A673 (cell line): ENCODE data around the gene PRAMEF8. TPM values are rescaled to one million over a fixed set of nuclear protein-coding genes. Genes with fewer than 3 reads are reported as not detected.
"Not testable (repeated sequence)": the region's sequence is repeated elsewhere in the genome, so short reads cannot be mapped to it uniquely, and the experiment has no call there.

Experiments used
- BruUV-seq: library from RNA; stranded (reverse); fragments of 400-500 nt; replicated peaks from 2 replicates; lab custom pipeline; 2021; lab: Mats Ljungman, UMichigan
- CTCF ChIA-PET: fragments of 300-600 bp; sonication (Branson Sonifier 250); formaldehyde crosslinking; loops from one replicate; lab custom pipeline; 2022; ENCODE audit warnings: antibody characterized with exemption; lab: Charles Lee
- POLR2A ChIA-PET: fragments of 300-600 bp; sonication (Branson Sonifier 250); formaldehyde crosslinking; loops from one replicate; lab custom pipeline; 2022; ENCODE audit warnings: antibody characterized with exemption; ENCODE audit not compliant: low non-redundant PET; lab: Charles Lee
- DNase-seq: peaks from one replicate; pipeline ENCODE4 v3.0.0-alpha.2; 2015; ENCODE audit warnings: low spot score
- H3K27ac ChIP-seq: fragments of 200-600 bp; sonication (generic); 2 replicates; pipeline ENCODE4 v1.5.1; 2016; ENCODE audit warnings: mixed run types, low read depth, mild to moderate bottlenecking, mixed read lengths, antibody characterized with exemption, low read length; ENCODE audit not compliant: poor library complexity, severe bottlenecking
- H3K27me3 ChIP-seq: fragments of 200-600 bp; sonication (generic); replicated peaks from 2 replicates; pipeline ENCODE4 v1.6.1; 2017; ENCODE audit warnings: mixed run types, low read depth, mild to moderate bottlenecking, mixed read lengths, antibody characterized with exemption, low read length; ENCODE audit not compliant: insufficient read depth, poor library complexity
- H3K36me3 ChIP-seq: fragments of 200-600 bp; sonication (generic); 2 replicates; pipeline ENCODE4 v1.6.1; 2016; ENCODE audit warnings: mixed run types, mild to moderate bottlenecking, mixed read lengths, antibody characterized with exemption, low read length; ENCODE audit not compliant: insufficient read depth, poor library complexity, severe bottlenecking
- H3K4me1 ChIP-seq: fragments of 200-600 bp; sonication (generic); 2 replicates; pipeline ENCODE4 v1.6.1; 2017; ENCODE audit warnings: mixed run types, mild to moderate bottlenecking, mixed read lengths, antibody characterized with exemption, low read length; ENCODE audit not compliant: insufficient read depth, poor library complexity, severe bottlenecking
- H3K4me3 ChIP-seq: fragments of 200-600 bp; sonication (generic); 2 replicates; pipeline ENCODE4 v1.5.1; 2016; ENCODE audit warnings: low read depth, mixed run types, mild to moderate bottlenecking, mixed read lengths, low read length; ENCODE audit not compliant: poor library complexity, severe bottlenecking
- H3K9me3 ChIP-seq: fragments of 200-600 bp; sonication (generic); 2 replicates; pipeline ENCODE4 v1.6.1; 2016; ENCODE audit warnings: mixed run types, low read depth, mild to moderate bottlenecking, mixed read lengths, antibody characterized with exemption, low read length; ENCODE audit not compliant: poor library complexity, severe bottlenecking
- intact Hi-C: fragments of 100-400 bp; cut with micrococcal nuclease; formaldehyde crosslinking; loops from one replicate; pipeline ENCODE4 v1.10.0; 2022; ENCODE audit not compliant: unreplicated experiment
- total RNA-seq: library from RNA; stranded (reverse); gene quantifications from 2 replicates; pipeline ENCODE4 v1.2.3, GENCODE V29; 2021

PRAMEF8 gene
- total RNA-seq, 1 experiment from 2014 or later: not detected

DNA sequence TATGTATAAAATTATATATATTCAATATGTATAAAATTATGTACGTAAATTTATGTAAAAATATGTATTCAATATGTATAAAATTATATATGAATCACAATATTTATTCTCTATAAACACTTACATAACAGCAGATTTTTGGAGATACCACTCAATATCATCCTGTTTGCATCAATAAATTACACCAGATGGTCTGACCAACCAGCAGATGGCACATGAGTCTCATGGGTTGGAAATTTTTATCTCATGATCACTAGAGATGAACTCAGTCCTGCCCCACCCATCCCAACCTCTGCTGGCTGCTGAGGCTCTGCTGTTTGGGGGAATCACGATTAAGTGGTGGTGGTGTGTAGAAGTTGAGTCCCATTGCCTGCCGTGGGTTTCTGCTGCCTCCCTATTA lies 5.3 kb downstream of the PRAMEF8 start:
- BruUV-seq, H3K4me1 ChIP-seq, H3K4me3 ChIP-seq, intact Hi-C loops, H3K36me3 ChIP-seq, H3K9me3 ChIP-seq, H3K27me3 ChIP-seq, CTCF ChIA-PET, POLR2A ChIA-PET, H3K27ac ChIP-seq, DNase-seq: not testable (repeated sequence)

DNA sequence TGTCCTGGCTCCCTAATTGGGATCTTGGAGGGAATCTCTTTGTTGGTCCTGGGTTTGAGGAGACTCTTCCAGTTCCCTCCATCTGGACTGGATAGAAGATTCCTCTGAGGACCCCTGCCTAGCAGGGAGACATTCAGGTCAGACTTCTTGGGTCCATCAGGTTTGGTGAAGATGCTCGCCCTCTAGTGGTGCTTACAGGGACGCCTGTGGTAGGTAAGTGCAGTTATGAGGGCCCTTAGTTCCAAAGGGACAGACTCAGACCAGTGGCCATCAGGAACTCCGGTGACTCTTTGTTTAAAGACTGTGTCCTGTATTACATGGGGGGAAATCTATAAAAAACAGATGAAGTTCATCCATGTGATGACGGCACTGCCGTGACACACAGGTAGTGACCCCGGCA lies 7.9 kb downstream of the PRAMEF8 start:
- H3K36me3 ChIP-seq, BruUV-seq, H3K27me3 ChIP-seq, intact Hi-C loops, H3K27ac ChIP-seq, H3K9me3 ChIP-seq, DNase-seq, H3K4me1 ChIP-seq, H3K4me3 ChIP-seq, CTCF ChIA-PET, POLR2A ChIA-PET: not testable (repeated sequence)

DNA sequence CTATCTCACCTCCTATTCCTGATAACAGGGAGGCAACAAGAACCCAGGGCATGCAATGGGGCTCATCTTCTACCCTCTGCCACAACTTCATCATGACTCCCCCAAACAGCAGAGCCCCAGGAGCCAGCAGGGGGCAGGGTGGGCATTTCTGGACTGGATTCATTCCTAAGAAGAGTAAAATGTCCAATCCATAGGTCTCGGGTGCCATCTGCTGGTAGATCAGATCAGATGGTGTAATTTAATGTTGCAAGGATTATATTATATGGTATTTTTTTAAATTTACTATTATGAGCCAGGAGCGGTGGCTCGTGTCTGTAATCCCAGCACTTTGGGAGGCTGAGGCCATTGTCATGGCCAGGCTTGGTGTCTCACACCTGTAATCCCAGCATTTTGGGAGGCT lies 19.8 kb downstream of the PRAMEF8 start:
- H3K27ac ChIP-seq, H3K27me3 ChIP-seq, POLR2A ChIA-PET, H3K36me3 ChIP-seq, CTCF ChIA-PET, H3K4me3 ChIP-seq, H3K9me3 ChIP-seq, DNase-seq, intact Hi-C loops, H3K4me1 ChIP-seq, BruUV-seq: not testable (repeated sequence)

DNA sequence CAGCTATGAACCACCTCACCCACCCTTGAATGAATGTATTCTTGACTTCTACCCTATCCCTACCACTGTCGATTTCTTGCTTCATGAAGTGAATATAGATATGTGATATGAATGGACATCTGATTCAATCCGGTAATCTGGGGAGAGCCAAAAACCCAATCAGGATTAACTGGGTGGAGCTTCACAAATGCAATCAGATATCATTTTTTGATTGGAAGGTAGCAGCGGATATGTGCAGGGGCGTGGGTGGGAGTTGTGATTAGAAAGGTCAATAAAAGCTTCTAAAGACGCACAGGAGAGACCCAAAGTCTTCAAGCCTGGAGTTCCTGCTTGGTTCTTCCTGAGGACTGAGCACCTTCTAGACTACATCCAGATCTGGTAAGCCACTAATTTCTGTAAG lies 31.0 kb downstream of the PRAMEF8 start, which contains the start of gene PRAMEF5:
TSS of gene PRAMEF5 (plus strand) at position 301 of the 400 bp plus-strand sequence. CDS start 5,071 bp downstream, outside the sequence.
- H3K27ac ChIP-seq, H3K4me3 ChIP-seq, intact Hi-C loops, H3K4me1 ChIP-seq, H3K36me3 ChIP-seq, DNase-seq, CTCF ChIA-PET, H3K27me3 ChIP-seq, H3K9me3 ChIP-seq, BruUV-seq, POLR2A ChIA-PET: not testable (repeated sequence)

DNA sequence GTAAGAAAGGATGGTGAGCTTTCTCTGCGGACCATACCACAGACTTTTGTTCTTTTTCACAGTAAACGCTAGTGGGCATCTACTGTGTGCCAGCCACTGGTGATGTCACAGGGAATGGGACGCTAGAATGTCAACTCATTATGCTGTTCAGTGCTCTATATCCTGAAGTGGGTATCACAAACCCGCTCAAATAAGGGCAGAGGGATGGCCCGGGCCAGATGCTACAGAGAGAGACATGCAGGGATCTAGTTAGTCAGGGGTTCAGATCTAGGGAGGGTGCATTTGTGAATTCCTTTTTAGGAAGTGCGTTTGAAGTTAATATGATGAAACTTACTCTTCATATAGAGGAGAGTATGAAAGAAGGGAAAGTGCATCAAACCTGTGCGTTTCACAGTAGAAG lies 37.8 kb downstream of the PRAMEF8 start:
- CTCF ChIA-PET, POLR2A ChIA-PET, DNase-seq, H3K4me1 ChIP-seq, intact Hi-C loops, H3K27ac ChIP-seq, H3K4me3 ChIP-seq, BruUV-seq, H3K9me3 ChIP-seq, H3K27me3 ChIP-seq, H3K36me3 ChIP-seq: not testable (repeated sequence)

DNA sequence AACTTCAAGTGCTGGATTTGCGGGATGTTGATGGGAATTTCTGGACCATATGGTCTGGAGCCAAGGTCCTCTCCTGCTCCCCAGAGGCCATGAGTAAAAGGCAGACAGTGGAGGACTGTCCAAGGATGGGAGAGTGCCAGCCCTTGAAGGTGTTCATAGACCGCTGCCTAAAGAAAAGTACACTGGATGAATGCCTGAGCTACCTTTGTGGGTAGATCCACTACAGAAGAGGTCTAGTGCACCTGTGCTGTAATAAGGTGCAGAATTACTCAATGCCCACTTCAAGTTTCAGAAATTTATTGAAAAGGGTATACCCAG lies 38.4 kb downstream of the PRAMEF8 start:
- DNase-seq, H3K36me3 ChIP-seq, CTCF ChIA-PET, H3K27me3 ChIP-seq, H3K9me3 ChIP-seq, intact Hi-C loops, POLR2A ChIA-PET, H3K27ac ChIP-seq, H3K4me3 ChIP-seq, BruUV-seq, H3K4me1 ChIP-seq: not testable (repeated sequence)

DNA sequence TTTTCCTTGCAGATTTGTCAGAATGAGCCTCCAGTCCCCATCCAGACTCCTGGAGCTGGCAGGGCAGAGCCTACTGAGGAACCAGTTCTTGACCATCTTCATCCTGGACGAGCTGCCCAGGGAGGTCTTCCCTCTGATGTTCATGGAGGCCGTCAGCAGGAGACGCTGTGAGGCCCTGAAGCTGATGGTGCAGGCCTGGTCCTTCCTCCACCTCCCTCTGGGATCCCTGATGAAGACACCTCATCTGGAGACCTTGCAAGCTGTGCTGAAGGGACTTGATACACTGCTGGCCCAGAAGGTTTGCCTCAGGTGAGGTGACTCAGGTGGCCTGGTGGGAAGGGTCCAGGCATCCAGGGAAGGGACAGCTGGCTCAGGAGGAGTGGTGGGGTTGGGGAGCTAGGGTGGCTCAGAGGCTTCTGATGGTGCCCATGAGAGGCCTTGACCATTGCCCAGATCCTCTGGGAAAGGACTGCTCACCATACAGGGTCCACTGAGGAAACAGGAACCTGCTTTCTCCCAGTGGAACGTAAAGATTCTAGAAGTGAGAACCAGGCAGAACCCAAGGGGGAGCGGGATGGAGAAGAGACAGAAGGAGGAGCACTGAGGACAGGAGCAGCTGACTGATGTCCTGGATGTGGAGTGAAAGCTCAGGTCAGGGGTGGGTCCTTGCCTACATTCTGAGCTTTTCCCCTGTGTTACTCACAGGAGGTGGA lies 38.9 kb downstream of the PRAMEF8 start:
- CTCF ChIA-PET, BruUV-seq, POLR2A ChIA-PET: not testable (repeated sequence)

More for the DNA sequence above, 38.9 kb downstream of the PRAMEF8 start:
- H3K4me3 ChIP-seq, H3K27me3 ChIP-seq, H3K9me3 ChIP-seq, DNase-seq, H3K4me1 ChIP-seq, intact Hi-C loops, H3K27ac ChIP-seq, H3K36me3 ChIP-seq: not testable (repeated sequence)
